ENCODE data around the gene STX17. TPM values are rescaled to one million over a fixed set of nuclear protein-coding genes. Genes with fewer than 3 reads are reported as not detected.

The STX17 gene
- total RNA-seq, 1 experiment from 2014 or later, result 24.6 TPM

DNA sequence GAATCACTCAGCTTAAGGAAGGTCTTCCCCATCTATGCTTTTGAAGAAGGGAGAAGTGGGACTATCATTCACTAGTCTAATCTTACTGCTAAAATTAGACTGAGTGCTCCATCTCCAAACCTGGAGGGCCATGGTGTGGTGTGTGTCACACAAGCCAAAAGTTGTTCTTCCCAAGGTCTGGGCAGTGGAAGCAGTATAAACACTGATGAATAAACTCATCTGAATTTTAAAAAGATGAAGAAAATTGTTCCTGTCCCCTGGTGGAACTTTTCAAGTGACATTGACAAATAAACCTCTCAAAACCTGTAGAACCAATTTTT is 16.2 kb downstream of the STX17 start:
- Histone ChIP-seq H3K4me3 (replicated peaks in 1 of 2; ENCODE audit: low read depth in 1 of 2, low read length in 2 of 2) (no peak overlapping the region), H3K9ac (ENCODE audit: low read length) (no peak overlapping the region), H3K79me2 (ENCODE audit: insufficient read depth, low read length) (no peaks in the 10 kb centered on the region), H3K9me2 (ENCODE audit: insufficient read depth) (no peaks in the 10 kb centered on the region), H4K20me1 (ENCODE audit: insufficient read depth) (no peaks in the 10 kb centered on the region), H3K9me3 (ENCODE audit: control insufficient read depth in 1 of 2, insufficient read depth in 1 of 2, low read depth in 1 of 2, low read length in 2 of 2) (peaks cover 0 to 6% of the 10 kb centered on the region in 2 experiments; a peak in 2 of 4 replicates), H3K36me3 (ENCODE audit: control insufficient read depth in 1 of 2, insufficient read depth in 2 of 2, low read length in 2 of 2) (peaks cover 11 to 19% of the 10 kb centered on the region in 2 experiments; a peak in 3 of 4 replicates), H3K4me1 (ENCODE audit: control insufficient read depth in 1 of 2, insufficient read depth in 2 of 2, low read length in 2 of 2) (no peaks in the 10 kb centered on the region), H3K4me2 (ENCODE audit: low read length) (no peak overlapping the region), H3K27me3 (ENCODE audit: insufficient read depth, low read length) (no peaks in the 10 kb centered on the region), H2AFZ (ENCODE audit: low read depth, low read length, poor library complexity, severe bottlenecking) (no peak overlapping the region), H3K27ac (ENCODE audit: low read depth, low read length) (no peak overlapping the region)
- POLR2A ChIA-PET, result no interaction called here
- CTCF ChIA-PET, result no interaction called here
- RAD21 ChIA-PET (ENCODE audit: low non-redundant PET in 1 of 2, low total read pairs in 2 of 2, uncharacterized antibody in 2 of 2, unreplicated experiment in 2 of 2), result no interaction called here
- BruUV-seq (replicated peaks), result no TSS peak
- no peak for DNase-seq (ENCODE audit: low read depth, low spot score)
- no peak for TF ChIP-seq CEBPB (IDR thresholded peaks at IDR 0.05; ENCODE audit: low read depth)
- no peak for TF ChIP-seq SIN3A (IDR thresholded peaks at IDR 0.05; ENCODE audit: low read depth)
- no peak for TF ChIP-seq EGR1 (IDR thresholded peaks at IDR 0.05; ENCODE audit: low read depth)
- TF ChIP-seq FOSL1 (IDR thresholded peaks at IDR 0.05; ENCODE audit: low read depth), result no peak
- TF ChIP-seq ZNF274 (IDR thresholded peaks at IDR 0.05; ENCODE audit: low read depth, low read length), result no peak
- TF ChIP-seq POLR2A (IDR thresholded peaks at IDR 0.05; ENCODE audit: borderline replicate concordance, extremely low read depth, insufficient read depth, insufficient read length), result no peak
- TF ChIP-seq JUND (IDR thresholded peaks at IDR 0.05), result no peak
- no peak for TF ChIP-seq RAD21 (IDR thresholded peaks at IDR 0.05; ENCODE audit: low read depth)
- TF ChIP-seq, protein P1, sequence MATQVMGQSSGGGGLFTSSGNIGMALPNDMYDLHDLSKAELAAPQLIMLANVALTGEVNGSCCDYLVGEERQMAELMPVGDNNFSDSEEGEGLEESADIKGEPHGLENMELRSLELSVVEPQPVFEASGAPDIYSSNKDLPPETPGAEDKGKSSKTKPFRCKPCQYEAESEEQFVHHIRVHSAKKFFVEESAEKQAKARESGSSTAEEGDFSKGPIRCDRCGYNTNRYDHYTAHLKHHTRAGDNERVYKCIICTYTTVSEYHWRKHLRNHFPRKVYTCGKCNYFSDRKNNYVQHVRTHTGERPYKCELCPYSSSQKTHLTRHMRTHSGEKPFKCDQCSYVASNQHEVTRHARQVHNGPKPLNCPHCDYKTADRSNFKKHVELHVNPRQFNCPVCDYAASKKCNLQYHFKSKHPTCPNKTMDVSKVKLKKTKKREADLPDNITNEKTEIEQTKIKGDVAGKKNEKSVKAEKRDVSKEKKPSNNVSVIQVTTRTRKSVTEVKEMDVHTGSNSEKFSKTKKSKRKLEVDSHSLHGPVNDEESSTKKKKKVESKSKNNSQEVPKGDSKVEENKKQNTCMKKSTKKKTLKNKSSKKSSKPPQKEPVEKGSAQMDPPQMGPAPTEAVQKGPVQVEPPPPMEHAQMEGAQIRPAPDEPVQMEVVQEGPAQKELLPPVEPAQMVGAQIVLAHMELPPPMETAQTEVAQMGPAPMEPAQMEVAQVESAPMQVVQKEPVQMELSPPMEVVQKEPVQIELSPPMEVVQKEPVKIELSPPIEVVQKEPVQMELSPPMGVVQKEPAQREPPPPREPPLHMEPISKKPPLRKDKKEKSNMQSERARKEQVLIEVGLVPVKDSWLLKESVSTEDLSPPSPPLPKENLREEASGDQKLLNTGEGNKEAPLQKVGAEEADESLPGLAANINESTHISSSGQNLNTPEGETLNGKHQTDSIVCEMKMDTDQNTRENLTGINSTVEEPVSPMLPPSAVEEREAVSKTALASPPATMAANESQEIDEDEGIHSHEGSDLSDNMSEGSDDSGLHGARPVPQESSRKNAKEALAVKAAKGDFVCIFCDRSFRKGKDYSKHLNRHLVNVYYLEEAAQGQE (IDR thresholded peaks at IDR 0.05; ENCODE audit: low read depth), result no peak
- no peak for TF ChIP-seq ELF1 (IDR thresholded peaks at IDR 0.05; ENCODE audit: borderline replicate concordance, low read depth)
- TF ChIP-seq ZFX (IDR thresholded peaks at IDR 0.05), result no peak
- TF ChIP-seq, protein P2, sequence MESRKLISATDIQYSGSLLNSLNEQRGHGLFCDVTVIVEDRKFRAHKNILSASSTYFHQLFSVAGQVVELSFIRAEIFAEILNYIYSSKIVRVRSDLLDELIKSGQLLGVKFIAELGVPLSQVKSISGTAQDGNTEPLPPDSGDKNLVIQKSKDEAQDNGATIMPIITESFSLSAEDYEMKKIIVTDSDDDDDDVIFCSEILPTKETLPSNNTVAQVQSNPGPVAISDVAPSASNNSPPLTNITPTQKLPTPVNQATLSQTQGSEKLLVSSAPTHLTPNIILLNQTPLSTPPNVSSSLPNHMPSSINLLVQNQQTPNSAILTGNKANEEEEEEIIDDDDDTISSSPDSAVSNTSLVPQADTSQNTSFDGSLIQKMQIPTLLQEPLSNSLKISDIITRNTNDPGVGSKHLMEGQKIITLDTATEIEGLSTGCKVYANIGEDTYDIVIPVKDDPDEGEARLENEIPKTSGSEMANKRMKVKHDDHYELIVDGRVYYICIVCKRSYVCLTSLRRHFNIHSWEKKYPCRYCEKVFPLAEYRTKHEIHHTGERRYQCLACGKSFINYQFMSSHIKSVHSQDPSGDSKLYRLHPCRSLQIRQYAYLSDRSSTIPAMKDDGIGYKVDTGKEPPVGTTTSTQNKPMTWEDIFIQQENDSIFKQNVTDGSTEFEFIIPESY (IDR thresholded peaks at IDR 0.05; ENCODE audit: extremely low read depth, insufficient replicate concordance, low read length), result no peak
- no peak for TF ChIP-seq EZH2 (IDR thresholded peaks at IDR 0.05)
- TF ChIP-seq TCF7L2 (IDR thresholded peaks at IDR 0.05; ENCODE audit: borderline replicate concordance, extremely low read depth, insufficient read depth, insufficient read length), result no peak
- intact Hi-C loops (cut with micrococcal nuclease), result no loop called here
- no peak for ATAC-seq
